Astrocyte (in vitro differentiated cells and primary cell): ENCODE measurements around the gene SUN3. TPM values are rescaled to one million over a fixed set of nuclear protein-coding genes. Genes with fewer than 3 reads are reported as not detected.

Source experiments
- DNase-seq: peaks from one replicate; pipeline ENCODE4 v3.0.0-alpha.2; 2010; ENCODE audit warnings: low read depth
- FAIRE-seq: peaks from 2 replicates; lab custom pipeline; 2011; peaks lifted over from hg19 to GRCh38; lab: Jason Lieb, UNC
- H2AFZ ChIP-seq: 2 replicates; pipeline ENCODE4 v1.6.0; 2012; ENCODE audit warnings: low read depth, low read length, inconsistent platforms
- H3K27ac ChIP-seq: 2 replicates; pipeline ENCODE4 v1.5.1; 2011; ENCODE audit warnings: low read depth, low read length, inconsistent platforms
- H3K27me3 ChIP-seq: 2 replicates; pipeline ENCODE4 v1.6.0; 2011; ENCODE audit warnings: low read length, inconsistent platforms; ENCODE audit not compliant: insufficient read depth
- H3K36me3 ChIP-seq: 2 replicates; pipeline ENCODE4 v1.5.1; 2011; ENCODE audit warnings: low read length, inconsistent platforms; ENCODE audit not compliant: insufficient read depth
- H3K4me1 ChIP-seq: 2 replicates; pipeline ENCODE4 v1.5.1; 2011; ENCODE audit warnings: low read length, inconsistent platforms; ENCODE audit not compliant: insufficient read depth
- H3K4me2 ChIP-seq: 2 replicates; pipeline ENCODE4 v1.6.0; 2012; ENCODE audit warnings: low read length, inconsistent platforms
- H3K4me3 ChIP-seq: 2 replicates; pipeline ENCODE4 v1.5.1; 2011; ENCODE audit warnings: low read depth, mild to moderate bottlenecking, low read length, inconsistent platforms; ENCODE audit not compliant: insufficient read depth
- H3K79me2 ChIP-seq: 2 replicates; pipeline ENCODE4 v1.6.0; 2012; ENCODE audit warnings: mild to moderate bottlenecking, low read length, inconsistent platforms; ENCODE audit not compliant: insufficient read depth
- H3K9ac ChIP-seq: 2 replicates; pipeline ENCODE4 v1.6.0; 2012; ENCODE audit warnings: mild to moderate bottlenecking, low read length, inconsistent platforms
- H3K9me3 ChIP-seq: 2 replicates; pipeline ENCODE4 v1.5.1; 2012; ENCODE audit warnings: low read depth, mild to moderate bottlenecking, low read length, inconsistent platforms; ENCODE audit not compliant: insufficient read depth
- H4K20me1 ChIP-seq: 2 replicates; pipeline ENCODE4 v1.6.0; 2012; ENCODE audit warnings: low read length, inconsistent platforms; ENCODE audit not compliant: insufficient read depth
- H3K27ac Mint-ChIP-seq: one replicate; pipeline ENCODE4 v1.8.0; 2021; ENCODE audit warnings: mild to moderate bottlenecking, mixed read lengths; ENCODE audit not compliant: unreplicated experiment
- H3K27me3 Mint-ChIP-seq: one replicate; pipeline ENCODE4 v1.8.0; 2021; ENCODE audit warnings: low read depth, mixed read lengths; ENCODE audit not compliant: unreplicated experiment
- H3K36me3 Mint-ChIP-seq: one replicate; pipeline ENCODE4 v1.8.0; 2021; ENCODE audit warnings: low read depth, mixed read lengths; ENCODE audit not compliant: unreplicated experiment
- H3K4me1 Mint-ChIP-seq: one replicate; pipeline ENCODE4 v1.8.0; 2021; ENCODE audit warnings: low read depth, mixed read lengths; ENCODE audit not compliant: unreplicated experiment
- H3K4me3 Mint-ChIP-seq: one replicate; pipeline ENCODE4 v1.8.0; 2021; ENCODE audit warnings: mild to moderate bottlenecking, moderate library complexity, mixed read lengths; ENCODE audit not compliant: unreplicated experiment
- H3K9me3 Mint-ChIP-seq: one replicate; pipeline ENCODE4 v1.8.0; 2021; ENCODE audit warnings: mild to moderate bottlenecking, mixed read lengths; ENCODE audit not compliant: unreplicated experiment
- EZH2 ChIP-seq: IDR thresholded peaks from 2 replicates; pipeline ENCODE4 v1.6.1; 2012; ENCODE audit warnings: mild to moderate bottlenecking, low read length, inconsistent platforms; ENCODE audit not compliant: insufficient read depth
- total RNA-seq: library from RNA; stranded (reverse); gene quantifications from 2 replicates; pipeline ENCODE4 v1.2.1, GENCODE V29; 2021
- TF ChIP-seq, protein P1 (sequence below): IDR thresholded peaks from 2 replicates; pipeline ENCODE4 v1.5.1; 2011; ENCODE audit warnings: low read depth, mild to moderate bottlenecking, inconsistent platforms, low read length, moderate library complexity; ENCODE audit not compliant: insufficient read depth

Gene SUN3
- total RNA-seq, 1 donor from 2014 or later: not detected

GRCh38 chr7:47941136-47941844, 87.6 kb downstream of the SUN3 start:
- Mint-ChIP-seq H3K4me1 (peaks cover 29% of the 10 kb centered on the region), H3K36me3 (no peaks in the 10 kb centered on the region), H3K27me3 (no peaks in the 10 kb centered on the region), H3K9me3 (no peaks in the 10 kb centered on the region), H3K4me3 (no peak overlapping the region), H3K27ac (peak overlapping the region; percentile 93)
- H2AFZ ChIP-seq: peak overlapping the region; percentile 6
- H4K20me1 ChIP-seq: no peaks in the 10 kb centered on the region
- H3K27ac ChIP-seq: peak overlapping the region; percentile 95
- peak overlapping the region; percentile 70 for H3K4me2 ChIP-seq
- H3K4me1 ChIP-seq: peaks cover 21% of the 10 kb centered on the region
- FAIRE-seq (peak; percentile 91), DNase-seq (peak; percentile 89)
- no peaks in the 10 kb centered on the region for H3K79me2 ChIP-seq
- H3K36me3 ChIP-seq: no peaks in the 10 kb centered on the region
- no peak overlapping the region for H3K4me3 ChIP-seq
- peak overlapping the region; percentile 77 for H3K9ac ChIP-seq
- no peaks in the 10 kb centered on the region for H3K27me3 ChIP-seq
- no peaks in the 10 kb centered on the region for H3K9me3 ChIP-seq
- TF ChIP-seq EZH2: no peak
- TF ChIP-seq, protein P1, sequence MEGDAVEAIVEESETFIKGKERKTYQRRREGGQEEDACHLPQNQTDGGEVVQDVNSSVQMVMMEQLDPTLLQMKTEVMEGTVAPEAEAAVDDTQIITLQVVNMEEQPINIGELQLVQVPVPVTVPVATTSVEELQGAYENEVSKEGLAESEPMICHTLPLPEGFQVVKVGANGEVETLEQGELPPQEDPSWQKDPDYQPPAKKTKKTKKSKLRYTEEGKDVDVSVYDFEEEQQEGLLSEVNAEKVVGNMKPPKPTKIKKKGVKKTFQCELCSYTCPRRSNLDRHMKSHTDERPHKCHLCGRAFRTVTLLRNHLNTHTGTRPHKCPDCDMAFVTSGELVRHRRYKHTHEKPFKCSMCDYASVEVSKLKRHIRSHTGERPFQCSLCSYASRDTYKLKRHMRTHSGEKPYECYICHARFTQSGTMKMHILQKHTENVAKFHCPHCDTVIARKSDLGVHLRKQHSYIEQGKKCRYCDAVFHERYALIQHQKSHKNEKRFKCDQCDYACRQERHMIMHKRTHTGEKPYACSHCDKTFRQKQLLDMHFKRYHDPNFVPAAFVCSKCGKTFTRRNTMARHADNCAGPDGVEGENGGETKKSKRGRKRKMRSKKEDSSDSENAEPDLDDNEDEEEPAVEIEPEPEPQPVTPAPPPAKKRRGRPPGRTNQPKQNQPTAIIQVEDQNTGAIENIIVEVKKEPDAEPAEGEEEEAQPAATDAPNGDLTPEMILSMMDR: no peak

DNA sequence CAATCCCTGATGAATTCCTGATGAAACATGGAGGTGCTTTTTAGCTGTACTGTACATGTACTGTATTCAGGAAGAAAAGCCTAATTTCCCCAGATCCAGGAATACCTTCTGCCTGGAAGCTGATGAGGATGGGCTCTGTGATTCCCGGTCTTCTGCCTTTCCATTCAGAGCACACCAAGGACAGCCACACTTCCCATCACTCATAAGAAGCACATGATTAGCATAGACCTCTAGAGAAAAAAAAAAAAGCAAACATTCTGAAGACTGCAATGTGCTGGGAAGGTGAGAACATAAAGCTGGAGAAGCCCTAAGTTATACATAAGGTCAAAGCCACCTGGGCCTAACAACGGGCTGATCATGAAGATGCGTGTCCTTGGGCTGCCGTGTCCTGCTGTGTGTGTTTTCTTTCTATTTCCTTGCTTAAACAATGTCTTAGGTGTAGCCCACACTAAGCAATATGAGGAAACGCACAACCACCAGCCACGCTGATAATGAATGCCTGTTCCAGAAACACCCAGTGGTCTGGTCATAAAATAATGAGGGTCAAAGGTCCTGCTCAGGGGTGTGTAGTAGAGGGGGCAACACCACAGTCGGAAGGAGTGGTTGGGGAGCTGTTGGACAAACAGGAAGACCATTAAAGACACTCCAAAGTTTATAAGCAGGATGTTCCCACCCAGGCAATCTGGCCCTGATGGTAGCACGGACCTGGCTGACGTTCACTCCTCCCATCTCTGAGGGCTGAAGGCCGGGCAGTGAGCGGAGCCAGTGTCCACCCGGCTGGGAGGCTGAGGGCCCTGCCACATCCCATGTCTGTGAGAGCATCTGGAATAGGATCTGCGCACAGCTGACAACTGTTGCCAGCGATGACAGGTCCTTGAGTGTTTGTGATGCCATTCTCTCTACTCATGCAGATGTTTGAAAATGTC, 88.6 kb downstream of the SUN3 start:
- peak overlapping the region; percentile 77 for H3K9ac ChIP-seq
- TF ChIP-seq, protein P1: no peak
- TF ChIP-seq EZH2: no peak
- H4K20me1 ChIP-seq: no peaks in the 10 kb centered on the region
- H3K27me3 ChIP-seq: no peaks in the 10 kb centered on the region
- Mint-ChIP-seq H3K36me3 (no peaks in the 10 kb centered on the region), H3K27me3 (no peaks in the 10 kb centered on the region), H3K9me3 (no peaks in the 10 kb centered on the region), H3K27ac (peak overlapping the region; percentile 93), H3K4me1 (peaks cover 29% of the 10 kb centered on the region), H3K4me3 (no peak overlapping the region)
- no peak for FAIRE-seq
- peak overlapping the region; percentile 95 for H3K27ac ChIP-seq
- DNase-seq: peak; percentile 50
- H3K4me3 ChIP-seq: no peak overlapping the region
- no peaks in the 10 kb centered on the region for H3K36me3 ChIP-seq
- peaks cover 21% of the 10 kb centered on the region for H3K4me1 ChIP-seq
- peak overlapping the region; percentile 70 for H3K4me2 ChIP-seq
- no peaks in the 10 kb centered on the region for H3K9me3 ChIP-seq
- H2AFZ ChIP-seq: peak overlapping the region; percentile 6
- no peaks in the 10 kb centered on the region for H3K79me2 ChIP-seq
